ENCODE results near the gene ZNF385C.

The ZNF385C gene

DNA sequence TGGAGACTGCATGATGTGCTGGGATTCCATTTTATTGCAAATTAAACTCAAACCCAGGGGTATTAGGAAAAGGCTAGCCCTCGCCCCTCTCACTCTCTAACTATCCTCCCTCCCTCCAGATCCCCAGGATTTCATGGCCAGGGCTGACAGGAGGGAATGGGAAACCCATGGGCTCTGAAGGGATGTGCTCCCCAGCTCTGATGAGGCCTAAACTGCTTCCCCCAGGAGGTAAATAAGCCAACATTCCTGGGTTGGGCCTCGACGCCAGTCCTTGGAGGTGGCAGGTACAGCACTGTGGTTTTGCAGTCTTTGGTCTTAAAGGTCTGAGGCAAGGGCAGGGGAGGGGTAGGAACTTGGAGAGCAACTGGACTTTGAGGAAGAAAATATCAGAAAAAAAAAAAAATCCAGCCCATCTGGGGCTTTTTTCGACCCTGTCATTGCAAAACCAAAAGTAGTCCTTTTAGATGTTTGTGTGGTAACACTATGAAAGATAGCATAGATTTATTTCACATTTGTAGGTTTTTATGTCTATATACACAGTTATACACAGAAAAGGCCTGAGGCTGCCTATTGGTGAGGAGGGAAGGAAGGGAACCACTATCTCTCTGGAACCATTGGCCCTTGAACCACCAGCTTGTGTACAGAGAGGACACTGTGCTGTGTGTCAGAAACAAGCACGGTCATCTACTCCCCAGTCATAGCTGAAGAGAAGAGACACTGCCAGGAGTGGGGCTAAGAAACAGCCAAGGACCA is 59.9 kb downstream of the ZNF385C start:
- Histone ChIP-seq H3K9me3 (replicated peaks; ENCODE audit: insufficient read depth, low read length) (no peaks in the 10 kb centered on the region), H3K27me3 (replicated peaks; ENCODE audit: insufficient read depth, low read length) (no peaks in the 10 kb centered on the region), H3K4me3 (ENCODE audit: low read length) (no peak overlapping the region), H3K4me1 (ENCODE audit: low read length) (peaks cover 6% of the 10 kb centered on the region; the same call in 1 of the 2 replicates), H2AFZ (ENCODE audit: low read length) (no peak overlapping the region), H3F3A (ENCODE audit: insufficient read depth, low read length) (no peaks in the 10 kb centered on the region), H3K79me2 (ENCODE audit: low read length) (no peaks in the 10 kb centered on the region), H3K9ac (ENCODE audit: low read length) (no peak overlapping the region), H3K36me3 (replicated peaks; ENCODE audit: insufficient read depth, low read length) (no peaks in the 10 kb centered on the region), H3K27ac (ENCODE audit: low read length) (no peak overlapping the region), H3K4me2 (ENCODE audit: low read depth, low read length) (no peak overlapping the region), H3K9me2 (replicated peaks; ENCODE audit: insufficient read depth, low read length) (no peaks in the 10 kb centered on the region), H4K20me1 (ENCODE audit: insufficient read depth, low read length) (no peaks in the 10 kb centered on the region)
- no peak for DNase-seq
- TF ChIP-seq EZH2 (optimal IDR thresholded peaks at IDR 0.05; ENCODE audit: low read depth, low read length), result no peak
- TF ChIP-seq EZH2phosphoT487 (IDR thresholded peaks at IDR 0.05; ENCODE audit: low read length), result no peak
- TF ChIP-seq CTCF (IDR thresholded peaks at IDR 0.05; ENCODE audit: low read length), result no peak

DNA sequence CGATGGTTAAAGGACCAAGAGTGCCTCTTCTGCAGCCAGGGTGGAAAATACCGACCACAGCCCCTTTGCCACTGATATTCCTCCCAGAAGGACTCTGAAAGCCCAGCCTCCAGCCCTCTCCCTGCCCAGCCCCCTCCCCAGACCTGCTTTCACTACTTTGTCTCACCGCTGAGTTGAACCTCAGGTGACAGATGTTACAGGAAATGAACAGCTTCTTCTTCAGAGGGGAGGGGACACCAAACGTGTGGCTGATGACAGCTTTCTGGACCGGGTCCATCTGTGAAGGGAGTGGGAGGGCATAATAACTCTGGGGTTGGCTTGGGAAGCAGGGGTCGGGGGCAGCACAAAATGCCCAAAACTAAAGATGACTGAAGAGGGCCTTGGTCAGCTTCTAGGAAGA is 64.2 kb downstream of the ZNF385C start:
- H3K4me1 ChIP-seq (ENCODE audit: low read length), result peaks cover 6% of the 10 kb centered on the region; the same call in 1 of the 2 replicates
- no peak overlapping the region for H2AFZ ChIP-seq (ENCODE audit: low read length)
- no peaks in the 10 kb centered on the region for H3K79me2 ChIP-seq (ENCODE audit: low read length)
- DNase-seq, result peak; percentile 35
- H3K36me3 ChIP-seq (replicated peaks; ENCODE audit: insufficient read depth, low read length), result no peaks in the 10 kb centered on the region
- no peaks in the 10 kb centered on the region for H3F3A ChIP-seq (ENCODE audit: insufficient read depth, low read length)
- no peaks in the 10 kb centered on the region for H3K9me2 ChIP-seq (replicated peaks; ENCODE audit: insufficient read depth, low read length)
- H3K4me2 ChIP-seq (ENCODE audit: low read depth, low read length), result no peak overlapping the region
- H3K9me3 ChIP-seq (replicated peaks; ENCODE audit: insufficient read depth, low read length), result no peaks in the 10 kb centered on the region
- H4K20me1 ChIP-seq (ENCODE audit: insufficient read depth, low read length), result no peaks in the 10 kb centered on the region
- no peak overlapping the region for H3K4me3 ChIP-seq (ENCODE audit: low read length)
- H3K9ac ChIP-seq (ENCODE audit: low read length), result no peak overlapping the region
- H3K27ac ChIP-seq (ENCODE audit: low read length), result no peak overlapping the region
- TF ChIP-seq EZH2phosphoT487 (IDR thresholded peaks at IDR 0.05; ENCODE audit: low read length) (no peak), EZH2 (optimal IDR thresholded peaks at IDR 0.05; ENCODE audit: low read depth, low read length) (no peak), CTCF (IDR thresholded peaks at IDR 0.05; ENCODE audit: low read length) (no peak)
- no peaks in the 10 kb centered on the region for H3K27me3 ChIP-seq (replicated peaks; ENCODE audit: insufficient read depth, low read length)

DNA sequence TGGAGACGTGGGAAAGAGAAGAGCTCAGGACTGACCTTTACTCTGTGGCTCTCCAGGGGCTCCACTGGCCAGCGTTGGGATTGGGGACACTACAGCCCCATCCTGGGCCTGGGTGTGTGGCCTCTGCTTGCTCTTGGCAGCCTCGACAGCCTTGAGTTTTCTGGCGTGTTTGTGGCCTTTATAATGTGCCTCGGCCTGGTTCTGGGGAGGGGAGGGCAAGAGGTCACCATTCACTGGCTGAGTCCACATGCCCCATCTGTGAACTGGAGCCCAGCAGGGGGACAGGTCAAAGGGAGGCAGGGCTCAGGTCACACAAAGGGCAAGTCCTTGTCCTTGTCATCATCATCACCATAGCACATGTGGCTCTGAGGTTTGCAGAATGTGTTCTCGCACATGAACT is 66.7 kb downstream of the ZNF385C start:
- no peak overlapping the region for H2AFZ ChIP-seq (ENCODE audit: low read length)
- DNase-seq, result no peak
- H3K36me3 ChIP-seq (replicated peaks; ENCODE audit: insufficient read depth, low read length), result no peaks in the 10 kb centered on the region
- no peaks in the 10 kb centered on the region for H3K79me2 ChIP-seq (ENCODE audit: low read length)
- no peak overlapping the region for H3K4me2 ChIP-seq (ENCODE audit: low read depth, low read length)
- no peaks in the 10 kb centered on the region for H4K20me1 ChIP-seq (ENCODE audit: insufficient read depth, low read length)
- H3K9me3 ChIP-seq (replicated peaks; ENCODE audit: insufficient read depth, low read length), result no peaks in the 10 kb centered on the region
- no peaks in the 10 kb centered on the region for H3K27me3 ChIP-seq (replicated peaks; ENCODE audit: insufficient read depth, low read length)
- H3K9me2 ChIP-seq (replicated peaks; ENCODE audit: insufficient read depth, low read length), result no peaks in the 10 kb centered on the region
- no peak overlapping the region for H3K9ac ChIP-seq (ENCODE audit: low read length)
- H3K27ac ChIP-seq (ENCODE audit: low read length), result no peak overlapping the region
- no peak overlapping the region for H3K4me3 ChIP-seq (ENCODE audit: low read length)
- no peaks in the 10 kb centered on the region for H3F3A ChIP-seq (ENCODE audit: insufficient read depth, low read length)
- peaks cover 6% of the 10 kb centered on the region; the same call in 1 of the 2 replicates for H3K4me1 ChIP-seq (ENCODE audit: low read length)
- no peak for TF ChIP-seq CTCF (IDR thresholded peaks at IDR 0.05; ENCODE audit: low read length)
- TF ChIP-seq EZH2 (optimal IDR thresholded peaks at IDR 0.05; ENCODE audit: low read depth, low read length), result no peak
- TF ChIP-seq EZH2phosphoT487 (IDR thresholded peaks at IDR 0.05; ENCODE audit: low read length), result no peak

Data from MM.1S (cell line).